ENCODE results near the gene EPHA4. TPM values are rescaled to one million over a fixed set of nuclear protein-coding genes. Genes with fewer than 3 reads are reported as not detected.

The EPHA4 gene
- total and polyA plus RNA-seq, 12 donors: 3.4 to 51.3 (median 18.6) TPM

DNA sequence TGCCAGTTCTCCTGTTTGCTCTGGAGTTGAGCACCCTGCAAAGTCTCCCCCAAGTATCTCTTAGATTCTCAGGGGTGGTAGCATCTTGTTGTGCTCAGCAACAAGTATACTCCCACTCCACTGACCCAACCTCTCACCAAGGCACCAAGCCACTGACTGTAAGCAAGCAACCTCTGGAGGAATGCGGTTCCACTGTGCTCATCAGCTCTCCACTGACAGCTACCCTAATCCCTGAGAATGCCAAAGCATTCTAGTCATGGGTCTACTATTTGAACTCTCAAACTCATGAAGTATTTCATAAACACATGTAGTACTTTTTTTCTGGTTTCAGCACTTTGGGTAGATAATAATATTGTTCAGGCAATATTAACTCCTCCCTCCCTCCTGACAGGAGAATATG is 170.0 kb downstream of the EPHA4 start:
- no peak overlapping the region for H3K4me3 ChIP-seq
- no peaks in the 10 kb centered on the region for H3K27me3 ChIP-seq
- no peaks in the 10 kb centered on the region for H3K36me3 ChIP-seq
- peaks cover 0 to 31% (median 0%) of the 10 kb centered on the region in 11 donors for H3K9me3 ChIP-seq
- no peak for ATAC-seq
- TF ChIP-seq, protein P1, sequence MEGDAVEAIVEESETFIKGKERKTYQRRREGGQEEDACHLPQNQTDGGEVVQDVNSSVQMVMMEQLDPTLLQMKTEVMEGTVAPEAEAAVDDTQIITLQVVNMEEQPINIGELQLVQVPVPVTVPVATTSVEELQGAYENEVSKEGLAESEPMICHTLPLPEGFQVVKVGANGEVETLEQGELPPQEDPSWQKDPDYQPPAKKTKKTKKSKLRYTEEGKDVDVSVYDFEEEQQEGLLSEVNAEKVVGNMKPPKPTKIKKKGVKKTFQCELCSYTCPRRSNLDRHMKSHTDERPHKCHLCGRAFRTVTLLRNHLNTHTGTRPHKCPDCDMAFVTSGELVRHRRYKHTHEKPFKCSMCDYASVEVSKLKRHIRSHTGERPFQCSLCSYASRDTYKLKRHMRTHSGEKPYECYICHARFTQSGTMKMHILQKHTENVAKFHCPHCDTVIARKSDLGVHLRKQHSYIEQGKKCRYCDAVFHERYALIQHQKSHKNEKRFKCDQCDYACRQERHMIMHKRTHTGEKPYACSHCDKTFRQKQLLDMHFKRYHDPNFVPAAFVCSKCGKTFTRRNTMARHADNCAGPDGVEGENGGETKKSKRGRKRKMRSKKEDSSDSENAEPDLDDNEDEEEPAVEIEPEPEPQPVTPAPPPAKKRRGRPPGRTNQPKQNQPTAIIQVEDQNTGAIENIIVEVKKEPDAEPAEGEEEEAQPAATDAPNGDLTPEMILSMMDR (IDR thresholded peaks at IDR 0.05): no peak
- 72 to 82% methylated on average over 1 of the region's 1 CpG for WGBS, 2 donors
- H3K27ac ChIP-seq: no peak overlapping the region
- intact Hi-C loops (cut with DNase I): no loop called here
- no peaks in the 10 kb centered on the region for H3K4me1 ChIP-seq
- no peak for DNase-seq

- no peaks in the 10 kb centered on the region for H3K4me1 ChIP-seq
- intact Hi-C loops (cut with DNase I): no loop called here
- H3K27me3 ChIP-seq: no peaks in the 10 kb centered on the region
- H3K4me3 ChIP-seq: no peak overlapping the region
- 79% methylated on average over 4 of the region's 4 CpGs for WGBS, 2 donors
- no peak for ATAC-seq
- H3K36me3 ChIP-seq: no peaks in the 10 kb centered on the region
- TF ChIP-seq, protein P1 (IDR thresholded peaks at IDR 0.05): no peak
- no peak for DNase-seq
- no peak overlapping the region for H3K27ac ChIP-seq
- H3K9me3 ChIP-seq: peaks cover 0 to 17% (median 0%) of the 10 kb centered on the region in 11 donors
Measured at GRCh38 chr2:221400411-221400810, 171.7 kb downstream of the EPHA4 start.

- Histone ChIP-seq H3K27me3 (no peaks in the 10 kb centered on the region), H3K4me1 (no peaks in the 10 kb centered on the region), H3K36me3 (no peaks in the 10 kb centered on the region), H3K27ac (no peak overlapping the region), H3K4me3 (no peak overlapping the region), H3K9me3 (peaks cover 0 to 14% (median 0%) of the 10 kb centered on the region in 11 donors)
- ATAC-seq (no peak), DNase-seq (no peak)
- 65 to 66% methylated on average over 4 of the region's 4 CpGs for WGBS, 2 donors
- intact Hi-C loops (cut with DNase I): no loop called here
- TF ChIP-seq, protein P1 (IDR thresholded peaks at IDR 0.05): no peak
Measured at GRCh38 chr2:221399183-221399582, 172.9 kb downstream of the EPHA4 start.

- 93 to 95% methylated on average over 1 of the region's 1 CpG for WGBS, 2 donors
Measured at GRCh38 chr2:221397187-221397586, 174.9 kb downstream of the EPHA4 start.

More at GRCh38 chr2:221397187-221397586, 174.9 kb downstream of the EPHA4 start:
- H3K27ac ChIP-seq: no peak overlapping the region
- H3K4me3 ChIP-seq: no peak overlapping the region
- intact Hi-C loops (cut with DNase I): no loop called here
- H3K9me3 ChIP-seq: peaks cover 0 to 14% (median 0%) of the 10 kb centered on the region in 11 donors
- DNase-seq: no peak
- no peaks in the 10 kb centered on the region for H3K4me1 ChIP-seq
- H3K27me3 ChIP-seq: no peaks in the 10 kb centered on the region
- H3K36me3 ChIP-seq: no peaks in the 10 kb centered on the region
- TF ChIP-seq, protein P1 (IDR thresholded peaks at IDR 0.05): no peak
- no peak for ATAC-seq
